Stomach smooth muscle (tissue), 2 donors: Measurements from ENCODE around the gene DYNLRB1.
"Not testable (repeated sequence)": the region's sequence is repeated elsewhere in the genome, so short reads cannot be mapped to it uniquely, and the experiment has no call there.

Experiments
- H3K27ac ChIP-seq: one replicate; pipeline ENCODE4 v1.7.0; 2013; ENCODE audit warnings: mild to moderate bottlenecking, low read length, inconsistent platforms
- H3K27me3 ChIP-seq, 2 donors: one replicate each; pipeline ENCODE4 v1.7.0; 2013; ENCODE audit warnings: low read length in 2 of 2; ENCODE audit not compliant: insufficient read depth in 2 of 2, control insufficient read depth in 1 of 2
- H3K36me3 ChIP-seq, 2 donors: one replicate each; pipeline ENCODE4 v1.7.0; 2013; ENCODE audit warnings: low read length in 2 of 2; ENCODE audit not compliant: control insufficient read depth in 2 of 2, insufficient read depth in 2 of 2
- H3K4me1 ChIP-seq: one replicate; pipeline ENCODE4 v1.7.0; 2013; ENCODE audit warnings: low read length; ENCODE audit not compliant: control insufficient read depth, insufficient read depth
- H3K4me3 ChIP-seq, 2 donors: one replicate each; pipeline ENCODE4 v1.7.0; 2013; ENCODE audit warnings: low read length in 2 of 2
- H3K9ac ChIP-seq, 2 donors: one replicate each; pipeline ENCODE4 v1.7.0; 2013; ENCODE audit warnings: low read length in 2 of 2, mild to moderate bottlenecking in 1 of 2
- H3K9me3 ChIP-seq, 2 donors: one replicate each; pipeline ENCODE4 v1.7.0; 2013; ENCODE audit warnings: low read length in 2 of 2; ENCODE audit not compliant: control insufficient read depth in 2 of 2
- donor health status: healthy.
- donor health status: Pancreatic carcinoma.

The DYNLRB1 gene

GRCh38 chr20:34491226-34491931, 24.8 kb upstream of the DYNLRB1 start:
- Histone ChIP-seq H3K9ac (no peak overlapping the region), H3K36me3 (peaks cover 24 to 28% of the 10 kb centered on the region in 2 donors), H3K9me3 (no peaks in the 10 kb centered on the region), H3K4me1 (no peaks in the 10 kb centered on the region), H3K27me3 (no peaks in the 10 kb centered on the region), H3K4me3 (no peak overlapping the region), H3K27ac (no peak overlapping the region)

GRCh38 chr20:34491932-34492509, 24.2 kb upstream of the DYNLRB1 start:
- no peak overlapping the region for H3K27ac ChIP-seq
- H3K27me3 ChIP-seq: no peaks in the 10 kb centered on the region
- no peak overlapping the region for H3K4me3 ChIP-seq
- H3K9me3 ChIP-seq: no peaks in the 10 kb centered on the region
- peaks cover 23 to 28% of the 10 kb centered on the region in 2 donors for H3K36me3 ChIP-seq
- H3K9ac ChIP-seq: no peak overlapping the region
- H3K4me1 ChIP-seq: no peaks in the 10 kb centered on the region

- Histone ChIP-seq H3K36me3 (peaks cover 23 to 31% of the 10 kb centered on the region in 2 donors), H3K27ac (no peak overlapping the region), H3K4me1 (no peaks in the 10 kb centered on the region), H3K4me3 (no peak overlapping the region), H3K27me3 (no peaks in the 10 kb centered on the region), H3K9me3 (no peaks in the 10 kb centered on the region), H3K9ac (no peak overlapping the region)
Measured at GRCh38 chr20:34493646-34494045, 22.6 kb upstream of the DYNLRB1 start.

GRCh38 chr20:34495307-34495706, 20.9 kb upstream of the DYNLRB1 start:
- Histone ChIP-seq H3K9me3 (no peaks in the 10 kb centered on the region), H3K4me3 (no peak overlapping the region), H3K27me3 (no peaks in the 10 kb centered on the region), H3K9ac (no peak overlapping the region), H3K36me3 (peaks cover 15 to 31% of the 10 kb centered on the region in 2 donors), H3K4me1 (no peaks in the 10 kb centered on the region), H3K27ac (no peak overlapping the region)

- no peaks in the 10 kb centered on the region for H3K9me3 ChIP-seq
- H3K4me3 ChIP-seq: no peak overlapping the region
- no peak overlapping the region for H3K27ac ChIP-seq
- no peak overlapping the region for H3K9ac ChIP-seq
- H3K36me3 ChIP-seq: peaks cover 12 to 25% of the 10 kb centered on the region in 2 donors
- H3K27me3 ChIP-seq: no peaks in the 10 kb centered on the region
- no peaks in the 10 kb centered on the region for H3K4me1 ChIP-seq
Measured at GRCh38 chr20:34495916-34496315, 20.3 kb upstream of the DYNLRB1 start.

- H3K4me1 ChIP-seq, H3K4me3 ChIP-seq, H3K27ac ChIP-seq, H3K27me3 ChIP-seq, H3K9ac ChIP-seq, H3K9me3 ChIP-seq: not testable (repeated sequence)
- H3K36me3 ChIP-seq: peaks cover 11 to 20% of the 10 kb centered on the region in 2 donors
Measured at GRCh38 chr20:34497596-34497995, 18.6 kb upstream of the DYNLRB1 start.

GRCh38 chr20:34500823-34501222, 15.4 kb upstream of the DYNLRB1 start:
- H3K4me1 ChIP-seq: no peaks in the 10 kb centered on the region
- H3K27ac ChIP-seq: no peak overlapping the region
- no peak overlapping the region for H3K9ac ChIP-seq
- no peaks in the 10 kb centered on the region for H3K27me3 ChIP-seq
- no peak overlapping the region for H3K4me3 ChIP-seq
- no peaks in the 10 kb centered on the region for H3K9me3 ChIP-seq
- H3K36me3 ChIP-seq: peaks cover 5 to 11% of the 10 kb centered on the region in 2 donors

- no peak overlapping the region for H3K27ac ChIP-seq
- H3K9ac ChIP-seq: no peak overlapping the region
- H3K36me3 ChIP-seq: peaks cover 19 to 23% of the 10 kb centered on the region in 2 donors
- no peak overlapping the region for H3K4me3 ChIP-seq
- no peaks in the 10 kb centered on the region for H3K27me3 ChIP-seq
- H3K4me1 ChIP-seq: no peaks in the 10 kb centered on the region
- H3K9me3 ChIP-seq: no peaks in the 10 kb centered on the region
Measured at GRCh38 chr20:34506480-34506879, 9.7 kb upstream of the DYNLRB1 start.

GRCh38 chr20:34507702-34508413, 8.4 kb upstream of the DYNLRB1 start:
- Histone ChIP-seq H3K9ac (no peak overlapping the region), H3K36me3 (peaks cover 19 to 23% of the 10 kb centered on the region in 2 donors), H3K27ac (no peak overlapping the region)

GRCh38 chr20:34510575-34510974, 5.6 kb upstream of the DYNLRB1 start:
- H3K4me1 ChIP-seq: peaks cover 5% of the 10 kb centered on the region
- no peaks in the 10 kb centered on the region for H3K27me3 ChIP-seq
- no peak overlapping the region for H3K9ac ChIP-seq
- H3K36me3 ChIP-seq: peaks cover 17 to 18% of the 10 kb centered on the region in 2 donors
- no peaks in the 10 kb centered on the region for H3K9me3 ChIP-seq
- H3K27ac ChIP-seq: no peak overlapping the region
- H3K4me3 ChIP-seq: no peak overlapping the region

More at GRCh38 chr20:34507702-34508413, 8.4 kb upstream of the DYNLRB1 start:
- Histone ChIP-seq H3K4me1 (no peaks in the 10 kb centered on the region), H3K4me3 (no peak overlapping the region), H3K27me3 (no peaks in the 10 kb centered on the region), H3K9me3 (no peaks in the 10 kb centered on the region)

GRCh38 chr20:34511891-34512265, 4.3 kb upstream of the DYNLRB1 start:
- Histone ChIP-seq H3K9ac (no peak overlapping the region), H3K4me1 (peaks cover 5% of the 10 kb centered on the region), H3K36me3 (peaks cover 8 to 18% of the 10 kb centered on the region in 2 donors), H3K27ac (no peak overlapping the region), H3K4me3 (no peak overlapping the region), H3K27me3 (no peaks in the 10 kb centered on the region), H3K9me3 (no peaks in the 10 kb centered on the region)
